HepG2 (cell line): Measurements from ENCODE around the gene KIF13A. TPM values are rescaled to one million over a fixed set of nuclear protein-coding genes. Genes with fewer than 3 reads are reported as not detected.

Source experiments
- ATAC-seq: fragments of 200-7000 bp; cut with Tn5 transposase; 3 replicates; pipeline ENCODE4 v1.9.1; 2020; ENCODE audit warnings: mild to moderate bottlenecking, moderate library complexity
- BruUV-seq: library from RNA; stranded (reverse); fragments of 400-500 nt; replicated peaks from 2 replicates; lab custom pipeline; 2021; lab: Mats Ljungman, UMichigan
- CTCF ChIA-PET: fragments of 300-600 bp; formaldehyde crosslinking; extraction: SDS; loops from one replicate; lab custom pipeline; 2021; ENCODE audit warnings: low total read pairs, inconsistent platforms, low intra/inter-chr PET ratio; lab: Yijun Ruan, JAX
- POLR2A ChIA-PET: fragments of 350-600 bp; sonication (Branson Sonifier 250); formaldehyde crosslinking; loops from one replicate; lab custom pipeline; 2020; ENCODE audit warnings: antibody characterized with exemption, inconsistent platforms; lab: Yijun Ruan, JAX
- DNase-seq: peaks from one replicate; pipeline ENCODE4 v3.0.0-alpha.2; 2015; ENCODE audit warnings: low spot score
- FAIRE-seq: peaks from 3 replicates; lab custom pipeline; 2011; peaks lifted over from hg19 to GRCh38; lab: Jason Lieb, UNC
- H2AFZ ChIP-seq: one replicate; pipeline ENCODE4 v1.6.1; 2011; ENCODE audit warnings: low read length, inconsistent platforms
- H3K27ac ChIP-seq: fragments of 300-600 bp; 3 replicates; pipeline ENCODE4 v1.8.0; 2011; ENCODE audit warnings: mixed run types, mild to moderate bottlenecking, mixed read lengths, low read length, inconsistent platforms; ENCODE audit not compliant: insufficient read depth; ENCODE audit errors: extremely low read length
- H3K27me3 ChIP-seq, 2 experiments: fragments of 200-600 bp in 1 of 2; 2 replicates in 1 of 2; 3 replicates in 1 of 2; pipeline versions ENCODE4 v1.6.0 to v1.8.0; 2011; ENCODE audit warnings: low read length in 2 of 2, mild to moderate bottlenecking in 2 of 2, moderate library complexity in 2 of 2, inconsistent platforms in 1 of 2; ENCODE audit not compliant: insufficient read depth in 2 of 2, control insufficient read depth in 1 of 2
- H3K36me3 ChIP-seq, 2 experiments: fragments of 200-600 bp in 1 of 2; replicated peaks in 1 of 2; 2 replicates in 1 of 2; 3 replicates in 1 of 2; pipeline versions ENCODE4 v1.5.1 to v1.8.0; 2011; ENCODE audit warnings: low read length in 2 of 2, inconsistent platforms in 1 of 2; ENCODE audit not compliant: insufficient read depth in 2 of 2, control insufficient read depth in 1 of 2
- H3K4me1 ChIP-seq: 2 replicates; pipeline ENCODE4 v1.5.1; 2012; ENCODE audit warnings: low read length, inconsistent platforms; ENCODE audit not compliant: insufficient read depth
- H3K4me2 ChIP-seq: 2 replicates; pipeline ENCODE4 v1.6.0; 2011; ENCODE audit warnings: low read depth, low read length, inconsistent platforms
- H3K4me3 ChIP-seq, 3 experiments: fragments of 200-600 bp in 1 of 3; sonication (generic), shearing (Covaris generic) in 1 of 3; replicated peaks in 1 of 3; 2 replicates each; pipeline ENCODE4 v1.5.1; 2011 to 2016; ENCODE audit warnings: low read length in 3 of 3, inconsistent platforms in 2 of 3, low read depth in 2 of 3, mild to moderate bottlenecking in 2 of 3, control low read depth in 1 of 3, mixed read lengths in 1 of 3; ENCODE audit not compliant: insufficient read depth in 1 of 3
- H3K79me2 ChIP-seq: one replicate; pipeline ENCODE4 v1.6.1; 2011; ENCODE audit warnings: low read length, inconsistent platforms; ENCODE audit not compliant: insufficient read depth
- H3K9ac ChIP-seq: 2 replicates; pipeline ENCODE4 v1.6.0; 2011; ENCODE audit warnings: mild to moderate bottlenecking, low read depth, low read length, inconsistent platforms; ENCODE audit not compliant: insufficient read depth
- H3K9me3 ChIP-seq: 2 replicates; pipeline ENCODE4 v1.5.1; 2012; ENCODE audit warnings: mild to moderate bottlenecking, low read length
- H4K20me1 ChIP-seq: 2 replicates; pipeline ENCODE4 v1.6.0; 2011; ENCODE audit warnings: inconsistent platforms, mild to moderate bottlenecking, low read length, moderate library complexity; ENCODE audit not compliant: insufficient read depth
- FOSL2 ChIP-seq: sonication (generic); formaldehyde crosslinking; IDR thresholded peaks from 2 replicates; pipeline ENCODE4 v1.4.0; 2020; ENCODE audit warnings: missing genetic modification reagents
- FOXA3 ChIP-seq: IDR thresholded peaks from 2 replicates; pipeline ENCODE4 v1.6.1; 2016; ENCODE audit warnings: missing genetic modification reagents, missing compliant biosample characterization
- TMF1 ChIP-seq: sonication (generic); formaldehyde crosslinking; IDR thresholded peaks from 2 replicates; pipeline ENCODE4 v1.8.1; 2022; ENCODE audit warnings: low read depth, missing genetic modification reagents
- ZBTB7A ChIP-seq: sonication (generic); formaldehyde crosslinking; IDR thresholded peaks from 2 replicates; pipeline ENCODE4 v1.8.0; 2022; ENCODE audit warnings: mild to moderate bottlenecking, missing genetic modification reagents
- ZNF639 ChIP-seq: conservative IDR thresholded peaks from 2 replicates; pipeline ENCODE4 v1.6.1; 2018; ENCODE audit warnings: missing genetic modification reagents
- ZNF646 ChIP-seq: sonication (generic); formaldehyde crosslinking; IDR thresholded peaks from 2 replicates; pipeline ENCODE4 v1.9.0; 2021; ENCODE audit warnings: mild to moderate bottlenecking, missing genetic modification reagents
- ZXDC ChIP-seq: sonication (generic); formaldehyde crosslinking; IDR thresholded peaks from 2 replicates; pipeline ENCODE4 v1.5.0; 2020; ENCODE audit warnings: mild to moderate bottlenecking, missing genetic modification reagents
- WGBS: methylation state at CpG from one replicate; pipeline ENCODE4 v1.1.6; 2017; ENCODE audit warnings: low lambda C conversion rate; 5-methylcytosine and 5-hydroxymethylcytosine counted together
- in situ Hi-C: cut with HindIII; loops from 2 replicates; pipeline ENCODE4 v1.10.0; 2017; ENCODE audit warnings: low pct_unique_long_range_greater_than_20kb; ENCODE audit not compliant: extremely low pct_ligation_motif_present
- intact Hi-C: fragments of 100-400 bp; cut with micrococcal nuclease; formaldehyde crosslinking; loops from one replicate; pipeline ENCODE4 v1.10.0; 2022; ENCODE audit not compliant: unreplicated experiment
- polyA plus RNA-seq, 8 experiments: library from polyadenylated mRNA; depleted of rRNA in 3 of 8; stranded (reverse) in 7 of 8; unstranded in 1 of 8; fragments of >200 nt; fragmentation: Illumina TruSeq in 4 of 8; extraction: Trizol in 4 of 8; gene quantifications; 2 replicates each; pipeline versions ENCODE4 v1.2.1 to v1.2.3, GENCODE V29; 2011 to 2016; ENCODE audit warnings: low read depth in 4 of 8, missing spikeins in 1 of 8, mixed read lengths in 1 of 8; ENCODE audit not compliant: insufficient read depth in 1 of 8
- total RNA-seq, 5 experiments: library from RNA; depleted of rRNA; stranded (reverse); fragments of >200 nt; fragmentation: Illumina TruSeq; extraction: Trizol; gene quantifications; 2 replicates each; pipeline ENCODE4 v1.2.3, GENCODE V29; 2016; ENCODE audit warnings: low read depth in 1 of 5
- TF ChIP-seq, protein P1 (sequence below): sonication (generic); formaldehyde crosslinking; IDR thresholded peaks from 2 replicates; pipeline ENCODE4 v1.4.0; 2020; ENCODE audit warnings: mild to moderate bottlenecking, missing genetic modification reagents

The KIF13A gene
- total and polyA plus RNA-seq, 2 of the 13 experiments (the other 11 are each of a cell fraction or from before 2014, with no cell fraction given): 21.1 to 37.2 TPM

DNA sequence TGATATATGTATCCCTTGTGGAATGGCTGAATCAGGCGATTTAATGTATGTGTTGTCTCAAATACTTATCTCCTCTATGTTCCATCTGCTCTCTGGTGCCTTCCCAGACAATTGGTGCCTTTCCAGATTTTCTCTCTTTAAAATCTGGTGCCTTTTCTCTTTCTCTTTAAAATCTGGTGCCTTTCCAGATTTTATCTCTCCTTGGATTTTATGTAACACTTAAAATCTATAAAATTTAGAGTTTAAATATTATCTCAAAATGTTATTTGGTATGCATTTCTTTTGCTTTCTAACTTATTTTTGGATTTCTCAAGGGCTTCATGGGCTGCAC lies 116.3 kb downstream of the KIF13A start (continued):
- TF ChIP-seq ZNF639 (CRISPR knock-in tag): no peak
- TF ChIP-seq FOXA3 (CRISPR knock-in tag): no peak
- TF ChIP-seq FOSL2: no peak

GRCh38 chr6:17870300-17871188 lies 116.9 kb downstream of the KIF13A start:
- ChIA-PET POLR2A (no interaction called here), CTCF (no interaction called here)
- TF ChIP-seq ZNF646 (CRISPR knock-in tag): no peak
- no peak for TF ChIP-seq ZXDC
- TF ChIP-seq, protein P1, sequence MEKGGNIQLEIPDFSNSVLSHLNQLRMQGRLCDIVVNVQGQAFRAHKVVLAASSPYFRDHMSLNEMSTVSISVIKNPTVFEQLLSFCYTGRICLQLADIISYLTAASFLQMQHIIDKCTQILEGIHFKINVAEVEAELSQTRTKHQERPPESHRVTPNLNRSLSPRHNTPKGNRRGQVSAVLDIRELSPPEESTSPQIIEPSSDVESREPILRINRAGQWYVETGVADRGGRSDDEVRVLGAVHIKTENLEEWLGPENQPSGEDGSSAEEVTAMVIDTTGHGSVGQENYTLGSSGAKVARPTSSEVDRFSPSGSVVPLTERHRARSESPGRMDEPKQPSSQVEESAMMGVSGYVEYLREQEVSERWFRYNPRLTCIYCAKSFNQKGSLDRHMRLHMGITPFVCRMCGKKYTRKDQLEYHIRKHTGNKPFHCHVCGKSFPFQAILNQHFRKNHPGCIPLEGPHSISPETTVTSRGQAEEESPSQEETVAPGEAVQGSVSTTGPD: no peak
- TF ChIP-seq ZBTB7A (CRISPR knock-in tag): no peak
- TF ChIP-seq TMF1 (CRISPR knock-in tag): no peak
- Histone ChIP-seq H4K20me1 (no peaks in the 10 kb centered on the region), H3K9ac (no peak overlapping the region), H3K27me3 (no peaks in the 10 kb centered on the region), H3K9me3 (no peaks in the 10 kb centered on the region), H3K79me2 (no peaks in the 10 kb centered on the region), H3K4me2 (no peak overlapping the region), H3K36me3 (no peaks in the 10 kb centered on the region; a peak in 2 of 5 replicates), H3K4me3 (no peak overlapping the region), H2AFZ (no peak overlapping the region), H3K4me1 (peaks cover 23% of the 10 kb centered on the region), H3K27ac (no peak overlapping the region)
- FAIRE-seq (no peak), ATAC-seq (no peak), DNase-seq (no peak)
- intact Hi-C loops (no loop called here), in situ Hi-C loops (no loop called here)
- WGBS: 98% methylated on average over 5 of the region's 5 CpGs
- BruUV-seq: no TSS peak
